A673 (cell line): ENCODE measurements around the gene ABR.

ENCODE experiments used
- EZH2 ChIP-seq: fragments of 200-600 bp; sonication (generic); IDR thresholded peaks from 2 replicates; pipeline ENCODE4 v1.6.1; 2017; ENCODE audit warnings: borderline replicate concordance, low read depth, mild to moderate bottlenecking, mixed read lengths, antibody characterized with exemption, low read length; ENCODE audit not compliant: poor library complexity, severe bottlenecking
- TF ChIP-seq, protein P1 (sequence below): fragments of 300-800, 200-600 bp; sonication (generic); conservative IDR thresholded peaks from 2 replicates; pipeline ENCODE4 v1.5.1; 2017; ENCODE audit warnings: low read depth, mild to moderate bottlenecking, antibody characterized with exemption, low read length, moderate library complexity, mixed read lengths

DNA sequence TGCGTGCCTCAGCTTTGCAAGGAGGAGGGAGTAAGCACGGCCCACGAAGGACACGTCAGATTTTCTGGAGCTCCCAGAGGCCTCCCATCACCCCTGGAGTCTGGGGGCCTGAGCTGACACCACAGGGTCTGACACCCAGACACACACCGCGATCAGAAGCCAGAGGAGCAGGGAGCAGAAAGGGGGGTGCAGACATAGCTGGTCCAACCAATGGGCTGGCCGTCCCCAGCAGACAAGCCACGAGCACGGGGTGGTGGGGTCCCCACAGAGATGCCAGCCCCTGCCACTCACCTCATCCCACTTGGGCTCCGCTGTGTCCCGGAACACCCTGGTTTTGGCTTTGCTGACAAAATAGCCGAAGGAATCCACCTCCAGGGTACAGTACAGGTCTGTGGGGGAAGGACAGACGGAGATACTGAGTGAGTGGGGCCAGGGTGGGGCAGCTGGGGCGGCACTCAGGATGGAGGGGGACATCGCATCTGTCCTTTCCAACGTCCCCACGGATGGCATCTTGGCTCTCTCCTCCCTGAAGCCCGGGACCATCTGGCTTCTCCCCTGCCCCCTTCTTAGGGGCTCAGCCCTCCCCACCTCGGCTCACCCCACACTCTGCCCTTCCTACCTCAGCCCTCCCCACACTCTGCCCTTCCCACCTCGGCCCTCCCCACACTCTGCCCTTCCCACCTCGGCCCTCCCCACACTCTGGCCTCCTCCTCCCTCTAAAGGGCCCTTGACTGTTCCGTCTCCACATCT, 129.4 kb downstream of the ABR start:
- TF ChIP-seq, protein P1, sequence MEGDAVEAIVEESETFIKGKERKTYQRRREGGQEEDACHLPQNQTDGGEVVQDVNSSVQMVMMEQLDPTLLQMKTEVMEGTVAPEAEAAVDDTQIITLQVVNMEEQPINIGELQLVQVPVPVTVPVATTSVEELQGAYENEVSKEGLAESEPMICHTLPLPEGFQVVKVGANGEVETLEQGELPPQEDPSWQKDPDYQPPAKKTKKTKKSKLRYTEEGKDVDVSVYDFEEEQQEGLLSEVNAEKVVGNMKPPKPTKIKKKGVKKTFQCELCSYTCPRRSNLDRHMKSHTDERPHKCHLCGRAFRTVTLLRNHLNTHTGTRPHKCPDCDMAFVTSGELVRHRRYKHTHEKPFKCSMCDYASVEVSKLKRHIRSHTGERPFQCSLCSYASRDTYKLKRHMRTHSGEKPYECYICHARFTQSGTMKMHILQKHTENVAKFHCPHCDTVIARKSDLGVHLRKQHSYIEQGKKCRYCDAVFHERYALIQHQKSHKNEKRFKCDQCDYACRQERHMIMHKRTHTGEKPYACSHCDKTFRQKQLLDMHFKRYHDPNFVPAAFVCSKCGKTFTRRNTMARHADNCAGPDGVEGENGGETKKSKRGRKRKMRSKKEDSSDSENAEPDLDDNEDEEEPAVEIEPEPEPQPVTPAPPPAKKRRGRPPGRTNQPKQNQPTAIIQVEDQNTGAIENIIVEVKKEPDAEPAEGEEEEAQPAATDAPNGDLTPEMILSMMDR = no peak
- no peak for TF ChIP-seq EZH2
